HG03521 (cell line): ENCODE measurements around the gene ING2.
A peak's percentile ranks its signal among the peaks of the same experiment; 100 is the strongest.
"Not testable (repeated sequence)": the region's sequence is repeated elsewhere in the genome, so short reads cannot be mapped to it uniquely, and the experiment has no call there.

Experiments
- ATAC-seq: cut with Tn5 transposase; IDR thresholded peaks from one replicate; pipeline ENCODE4 v1.9.1; 2021; ENCODE audit warnings: mild to moderate bottlenecking, moderate library complexity; ENCODE audit not compliant: unreplicated experiment

ING2 gene, protein sequence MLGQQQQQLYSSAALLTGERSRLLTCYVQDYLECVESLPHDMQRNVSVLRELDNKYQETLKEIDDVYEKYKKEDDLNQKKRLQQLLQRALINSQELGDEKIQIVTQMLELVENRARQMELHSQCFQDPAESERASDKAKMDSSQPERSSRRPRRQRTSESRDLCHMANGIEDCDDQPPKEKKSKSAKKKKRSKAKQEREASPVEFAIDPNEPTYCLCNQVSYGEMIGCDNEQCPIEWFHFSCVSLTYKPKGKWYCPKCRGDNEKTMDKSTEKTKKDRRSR

GRCh38 chr4:183504930-183505610 is at the start of gene ING2:
TSS of gene ING2 (plus strand) at chr4:183505058. CDS start at chr4:183505196, 138 bp downstream.
- peak; percentile 40 for ATAC-seq

GRCh38 chr4:183455431-183456195 is 49.2 kb upstream of the ING2 start:
- no peak for ATAC-seq

DNA sequence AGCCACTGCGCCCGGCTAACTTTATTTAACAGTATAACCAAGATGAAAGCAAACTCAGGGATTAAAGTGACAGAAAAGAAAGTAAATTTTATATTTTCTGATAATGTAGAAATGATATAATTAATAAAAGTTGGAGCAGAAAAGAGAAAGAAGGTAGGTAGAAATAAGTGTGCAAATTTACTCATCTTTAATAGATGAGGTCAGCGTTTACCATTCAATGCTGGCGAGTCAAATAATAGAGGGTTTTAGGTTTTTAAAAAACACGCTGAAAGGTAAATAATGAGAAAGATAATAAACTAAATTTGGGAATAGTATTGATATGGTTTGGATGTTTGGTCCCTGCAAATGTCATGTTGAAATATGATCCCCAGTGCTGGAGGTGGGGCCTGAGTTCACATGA is 46.9 kb upstream of the ING2 start:
- no peak for ATAC-seq

- ATAC-seq, result not testable (repeated sequence)
These were observed 40.8 kb upstream of the ING2 start for GRCh38 chr4:183463903-183464619.

DNA sequence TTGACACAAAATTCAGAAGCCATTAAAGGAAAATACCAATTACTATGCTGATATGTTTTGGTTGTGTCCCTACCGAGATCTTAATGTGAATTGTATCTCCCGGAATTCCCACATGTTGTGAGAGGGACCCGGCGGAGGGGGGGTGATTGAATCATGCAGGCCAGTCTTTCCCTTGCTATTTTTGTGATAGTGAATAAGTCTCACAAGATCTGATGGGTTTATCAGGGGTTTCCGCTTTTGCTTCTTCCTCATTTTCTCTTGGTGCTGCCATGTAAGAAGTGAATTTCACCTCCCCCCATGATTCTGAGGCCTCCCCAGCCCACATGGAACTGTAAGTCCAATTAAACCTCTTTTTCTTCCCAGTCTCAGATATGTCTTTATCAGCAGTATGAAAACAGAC is 39.0 kb upstream of the ING2 start:
- not testable (repeated sequence) for ATAC-seq

GRCh38 chr4:183467246-183467645 is 37.6 kb upstream of the ING2 start:
- no peak for ATAC-seq

DNA sequence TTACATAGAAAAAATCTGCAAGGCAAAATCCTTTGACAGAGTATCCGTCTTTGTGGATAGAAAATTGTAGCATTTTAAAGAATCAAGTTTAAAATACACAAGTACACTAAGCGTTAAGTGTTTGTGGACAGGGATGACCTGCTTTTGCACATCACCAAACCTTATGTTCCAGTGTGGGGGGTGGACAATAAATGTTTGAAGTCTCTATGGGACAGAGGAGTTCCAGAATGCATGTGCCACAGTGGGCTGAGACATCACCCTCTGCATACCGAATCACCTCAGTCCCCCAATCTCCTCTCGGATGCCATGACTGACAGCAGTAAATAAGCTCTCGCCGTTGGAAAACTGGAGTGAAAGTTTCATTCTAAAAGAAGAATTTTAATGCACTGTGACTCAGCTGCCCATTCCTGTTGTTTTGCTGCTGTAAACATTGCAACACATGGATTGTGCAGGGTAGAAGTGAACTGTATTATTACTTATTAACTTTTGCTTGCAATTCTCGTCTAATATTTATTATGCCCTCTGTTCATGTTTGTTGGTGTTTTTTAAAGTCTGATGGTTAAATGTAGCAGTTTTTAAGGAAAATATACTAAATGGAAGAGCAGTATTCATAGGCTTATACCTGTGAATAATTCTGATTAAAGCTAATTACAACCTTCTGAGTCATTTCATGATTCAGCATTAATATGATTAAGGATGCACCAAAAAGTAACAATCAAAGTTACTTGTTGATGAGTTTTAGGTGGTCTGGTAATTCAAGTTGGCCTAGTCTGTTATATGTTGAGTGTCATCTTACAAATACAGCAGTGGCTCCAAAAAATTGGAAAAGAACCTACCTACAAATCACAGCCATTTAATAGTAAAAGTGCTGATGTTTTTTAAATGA is 36.4 kb upstream of the ING2 start:
- ATAC-seq, result no peak

- no peak for ATAC-seq
These were observed 35.6 kb upstream of the ING2 start for GRCh38 chr4:183469285-183469684.

DNA sequence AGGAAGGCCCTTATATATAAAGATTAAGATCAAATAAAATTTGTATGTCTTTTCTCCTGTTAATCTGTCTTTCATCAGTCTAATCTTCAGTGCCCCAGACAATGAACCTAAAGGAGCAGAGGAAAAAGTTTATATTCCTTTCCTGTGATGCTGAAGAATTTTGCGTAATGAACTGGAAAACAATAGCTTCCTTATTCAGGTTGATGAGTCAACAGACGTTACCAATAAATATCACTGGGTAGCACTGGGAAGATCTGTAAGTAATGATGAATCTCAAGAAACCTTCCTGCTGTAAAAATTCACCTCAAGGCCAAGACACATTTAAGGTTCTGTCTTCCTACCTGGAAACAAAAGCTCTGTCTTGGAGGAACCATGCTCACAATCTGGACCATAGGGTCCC is 34.9 kb upstream of the ING2 start:
- ATAC-seq, result no peak

DNA sequence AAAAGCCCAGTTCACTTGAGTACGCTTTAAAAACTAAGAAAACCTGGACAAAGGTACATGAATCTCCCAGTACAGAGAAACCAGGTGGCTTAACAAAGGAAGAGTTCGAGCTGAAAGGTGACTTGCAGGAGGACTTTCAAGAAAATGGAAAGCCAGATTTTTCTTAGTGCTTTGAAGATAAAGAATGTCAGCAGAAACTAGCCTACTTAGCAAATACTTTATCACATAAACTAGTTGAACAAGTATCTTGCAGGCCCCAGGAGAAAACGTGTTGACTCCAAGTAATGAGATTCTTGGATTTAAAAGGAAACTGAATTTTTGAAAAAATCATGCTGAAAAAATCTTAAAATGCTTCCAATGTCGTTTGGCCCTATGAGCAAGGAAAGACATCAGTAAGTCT is 34.0 kb upstream of the ING2 start:
- no peak for ATAC-seq

- ATAC-seq, result peak; percentile 81
These were observed 32.7 kb upstream of the ING2 start for GRCh38 chr4:183471946-183472708.

- ATAC-seq, result no peak
These were observed 26.7 kb upstream of the ING2 start for GRCh38 chr4:183478123-183478522.

- ATAC-seq, result no peak
These were observed 25.9 kb upstream of the ING2 start for GRCh38 chr4:183478926-183479325.

GRCh38 chr4:183482515-183483095 is 22.3 kb upstream of the ING2 start:
- ATAC-seq, result not testable (repeated sequence)

DNA sequence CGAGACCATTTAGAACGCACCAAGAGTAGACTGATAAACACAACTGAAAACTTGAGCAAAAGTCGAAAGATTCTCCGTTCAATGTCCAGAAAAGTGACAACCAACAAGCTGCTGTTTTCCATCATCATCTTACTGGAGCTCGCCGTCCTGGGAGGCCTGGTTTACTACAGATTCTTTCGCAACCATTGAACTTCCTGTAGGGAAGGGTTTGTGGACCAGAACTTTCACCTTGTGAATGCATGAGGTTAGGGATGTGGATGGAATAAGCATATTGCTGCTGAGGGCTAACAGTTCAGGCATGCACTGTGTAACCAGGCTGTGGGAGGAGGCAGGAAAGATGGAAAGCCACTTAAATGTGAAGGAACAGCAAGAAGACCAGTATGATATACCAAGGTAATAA is 20.9 kb upstream of the ING2 start:
- no peak for ATAC-seq

DNA sequence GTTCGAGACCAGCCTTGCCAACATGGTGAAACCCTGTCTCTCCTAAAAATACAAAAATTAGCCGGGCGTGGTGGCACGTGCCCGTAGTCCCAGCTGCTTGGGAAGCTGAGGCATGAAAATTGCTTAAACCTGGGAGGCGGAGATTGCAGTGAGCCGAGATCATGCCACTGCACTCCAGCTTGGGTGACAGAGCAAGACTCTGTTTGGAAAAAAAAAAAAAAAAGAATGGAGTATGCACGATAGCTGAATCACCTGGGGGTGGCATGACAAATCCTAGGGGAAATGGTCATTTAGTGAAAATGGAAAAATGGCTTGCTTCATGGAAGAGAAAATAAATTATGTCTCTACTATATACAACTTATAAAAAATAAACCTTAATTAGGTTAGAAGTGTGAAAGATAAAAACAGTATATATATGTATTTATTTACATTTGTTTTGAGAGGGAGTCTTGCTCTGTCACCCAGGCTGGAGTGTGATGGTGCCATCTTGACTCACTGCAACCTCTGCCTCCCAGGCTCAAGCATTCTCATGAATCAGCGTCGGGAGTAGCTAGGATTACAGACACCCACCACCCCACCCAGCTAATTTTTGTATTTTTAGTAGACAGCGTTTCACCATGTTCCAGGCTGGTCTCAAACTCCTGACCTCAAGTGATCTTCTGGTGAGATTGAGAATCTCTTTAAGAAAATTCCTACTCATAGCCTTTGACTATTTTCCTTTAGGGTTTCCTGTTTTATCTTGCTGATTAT is 19.3 kb upstream of the ING2 start:
- ATAC-seq, result no peak

DNA sequence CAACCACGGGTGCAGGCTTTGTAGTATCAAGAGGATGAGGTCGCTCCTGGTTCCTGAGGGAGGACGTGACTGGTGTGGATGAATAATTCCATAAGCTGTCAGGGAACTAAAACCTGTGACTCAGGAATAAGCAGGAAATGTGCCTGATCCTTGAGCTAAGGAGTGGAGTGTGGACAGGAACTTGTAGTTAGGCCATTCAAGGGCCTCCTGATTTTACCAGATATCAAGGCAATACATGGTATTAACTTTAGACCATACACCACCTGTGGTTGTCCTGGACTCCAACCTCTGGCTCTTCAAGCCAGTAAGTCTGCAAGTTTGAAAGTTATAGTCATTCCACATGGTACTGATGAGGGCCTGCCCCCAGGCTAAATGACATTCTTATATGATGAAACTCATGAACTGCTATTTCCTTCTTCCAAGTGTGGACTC is 12.1 kb upstream of the ING2 start:
- ATAC-seq, result no peak

DNA sequence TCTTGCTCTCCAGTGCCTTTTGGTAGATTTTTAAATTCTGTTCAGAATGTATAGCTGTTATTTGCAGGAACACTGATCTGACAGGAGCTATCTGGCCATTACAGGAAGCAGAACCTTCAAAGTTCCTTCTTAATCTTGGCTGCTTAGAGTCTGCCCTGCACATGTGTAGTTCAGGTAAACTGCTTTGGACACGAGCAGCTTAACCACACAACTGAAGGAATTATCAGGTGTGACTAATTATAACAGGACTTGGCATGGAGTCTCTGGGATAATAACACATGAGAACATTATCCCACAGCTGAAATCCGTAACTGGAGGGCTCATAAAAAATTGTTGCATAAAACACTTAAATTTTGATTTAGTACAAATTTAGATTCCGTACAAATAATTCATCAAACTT is 11.6 kb upstream of the ING2 start:
- ATAC-seq, result no peak
